GM12873 (cell line): Measurements from ENCODE around the gene SYTL1.

Experiments used
- TF ChIP-seq, protein P1 (sequence below): IDR thresholded peaks from 2 replicates; pipeline ENCODE4 v1.5.1; 2012; ENCODE audit warnings: low read depth, mild to moderate bottlenecking, moderate library complexity, low read length, control low read depth; ENCODE audit not compliant: insufficient read depth; ENCODE audit errors: missing control alignments

The SYTL1 gene

DNA sequence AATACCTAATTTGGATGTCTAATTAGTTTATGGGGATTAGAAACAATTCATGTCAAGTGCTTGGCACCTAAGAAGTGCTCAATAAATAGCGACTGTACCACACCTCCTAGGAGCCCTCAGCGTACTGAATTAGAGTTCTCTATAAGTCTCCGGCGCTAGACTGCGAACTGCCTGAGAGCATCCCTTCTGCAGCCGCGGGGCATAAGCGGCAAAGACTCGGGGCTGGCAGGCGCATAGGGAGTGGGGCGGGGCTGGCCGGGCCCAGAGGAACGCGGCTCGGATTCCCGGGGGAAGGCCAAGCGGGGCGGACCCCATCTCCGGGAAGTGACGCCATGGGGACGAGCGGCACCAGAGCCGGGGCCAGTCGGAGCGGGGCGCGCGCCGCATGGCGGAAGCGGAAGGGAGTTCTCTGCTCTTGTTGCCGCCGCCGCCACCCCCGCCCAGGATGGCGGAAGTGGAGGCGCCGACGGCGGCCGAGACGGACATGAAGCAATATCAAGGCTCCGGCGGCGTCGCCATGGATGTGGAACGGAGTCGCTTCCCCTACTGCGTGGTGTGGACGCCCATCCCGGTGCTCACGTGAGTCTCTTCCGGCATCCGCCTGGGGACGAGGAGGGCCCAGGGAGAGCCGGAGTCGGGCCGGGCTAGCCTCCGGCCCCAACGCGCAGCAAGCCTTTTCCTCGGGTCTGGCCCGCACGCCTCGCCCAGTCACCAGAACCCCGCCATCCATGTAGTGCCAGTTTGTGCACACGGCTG lies 19.8 kb upstream of the SYTL1 start, which contains the start of gene TMEM222:
TMEM222 (plus strand) TSS at position 351 of the 756 bp plus-strand sequence; CDS start at position 386, 35 bp downstream.
- TF ChIP-seq, protein P1, sequence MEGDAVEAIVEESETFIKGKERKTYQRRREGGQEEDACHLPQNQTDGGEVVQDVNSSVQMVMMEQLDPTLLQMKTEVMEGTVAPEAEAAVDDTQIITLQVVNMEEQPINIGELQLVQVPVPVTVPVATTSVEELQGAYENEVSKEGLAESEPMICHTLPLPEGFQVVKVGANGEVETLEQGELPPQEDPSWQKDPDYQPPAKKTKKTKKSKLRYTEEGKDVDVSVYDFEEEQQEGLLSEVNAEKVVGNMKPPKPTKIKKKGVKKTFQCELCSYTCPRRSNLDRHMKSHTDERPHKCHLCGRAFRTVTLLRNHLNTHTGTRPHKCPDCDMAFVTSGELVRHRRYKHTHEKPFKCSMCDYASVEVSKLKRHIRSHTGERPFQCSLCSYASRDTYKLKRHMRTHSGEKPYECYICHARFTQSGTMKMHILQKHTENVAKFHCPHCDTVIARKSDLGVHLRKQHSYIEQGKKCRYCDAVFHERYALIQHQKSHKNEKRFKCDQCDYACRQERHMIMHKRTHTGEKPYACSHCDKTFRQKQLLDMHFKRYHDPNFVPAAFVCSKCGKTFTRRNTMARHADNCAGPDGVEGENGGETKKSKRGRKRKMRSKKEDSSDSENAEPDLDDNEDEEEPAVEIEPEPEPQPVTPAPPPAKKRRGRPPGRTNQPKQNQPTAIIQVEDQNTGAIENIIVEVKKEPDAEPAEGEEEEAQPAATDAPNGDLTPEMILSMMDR, result no peak

DNA sequence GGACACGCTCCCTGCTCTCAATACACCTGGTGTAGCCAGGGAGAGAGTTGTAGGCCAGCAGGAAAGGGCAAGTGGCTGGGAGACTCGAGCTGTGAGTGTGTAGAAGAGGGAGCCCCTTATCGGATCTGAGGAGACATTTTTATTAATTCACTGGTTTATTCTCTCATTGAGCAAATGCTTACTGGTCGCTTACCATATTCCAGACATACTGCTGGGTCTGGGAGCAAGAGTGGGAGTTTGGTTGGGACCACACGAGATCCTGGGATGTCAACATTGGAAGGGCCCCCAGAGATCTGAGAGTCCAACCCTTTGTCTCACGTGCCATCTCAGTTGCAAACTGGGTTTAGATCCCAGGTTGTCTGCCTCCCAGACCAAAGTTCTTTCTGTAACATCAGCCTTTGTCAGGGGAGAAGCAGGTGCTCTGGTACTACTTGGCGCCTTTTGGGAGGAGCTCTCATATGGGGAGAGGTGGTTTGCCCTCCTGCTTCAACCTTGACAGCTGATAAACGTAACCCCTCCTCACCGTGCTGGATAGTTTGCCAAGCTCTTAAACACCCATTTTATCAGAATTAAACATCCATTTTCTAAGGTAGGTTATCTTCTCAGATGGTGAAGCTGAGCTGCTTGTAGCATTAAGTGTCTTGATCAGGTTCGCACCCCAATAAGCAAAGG lies 19.1 kb upstream of the SYTL1 start:
- TF ChIP-seq, protein P1, result no peak

DNA sequence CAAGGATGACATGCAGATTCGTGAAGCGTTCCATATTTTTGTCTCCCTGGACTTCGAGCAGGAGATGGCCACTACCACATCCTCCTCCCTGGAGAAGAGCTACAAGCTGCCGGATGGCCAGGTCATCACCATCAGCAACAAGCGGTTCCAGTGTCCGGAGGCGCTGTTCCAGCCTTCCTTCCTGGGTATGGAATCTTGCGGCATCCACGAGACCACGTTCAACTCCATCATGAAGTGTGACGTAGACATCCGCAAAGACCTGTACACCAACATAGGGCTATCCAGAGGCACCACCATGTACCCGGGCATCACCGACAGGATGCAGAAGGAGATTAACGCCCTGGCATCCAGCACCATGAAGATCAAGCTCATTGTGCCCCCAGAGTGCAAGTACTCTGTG lies 16.5 kb upstream of the SYTL1 start:
- TF ChIP-seq, protein P1, result no peak

DNA sequence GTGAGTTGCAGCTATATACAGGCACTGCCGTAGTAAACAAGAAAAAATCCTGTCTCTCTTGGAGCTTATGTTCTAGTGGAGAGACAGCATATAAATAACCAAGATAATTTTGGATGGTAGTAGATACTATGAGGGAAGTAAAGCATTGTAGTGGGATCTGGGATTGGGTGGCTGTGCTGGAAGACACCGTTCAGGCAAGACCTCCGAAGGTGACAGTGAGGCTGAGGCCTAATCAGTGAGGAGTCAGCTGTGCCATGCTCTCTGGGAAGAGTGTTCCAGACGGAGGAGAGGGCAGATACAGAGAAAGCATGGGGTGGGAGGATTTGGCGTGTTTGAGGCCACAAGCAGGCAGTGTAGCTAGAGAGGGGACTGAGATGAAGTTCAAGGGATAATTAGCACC lies 13.9 kb upstream of the SYTL1 start:
- TF ChIP-seq, protein P1, result no peak

DNA sequence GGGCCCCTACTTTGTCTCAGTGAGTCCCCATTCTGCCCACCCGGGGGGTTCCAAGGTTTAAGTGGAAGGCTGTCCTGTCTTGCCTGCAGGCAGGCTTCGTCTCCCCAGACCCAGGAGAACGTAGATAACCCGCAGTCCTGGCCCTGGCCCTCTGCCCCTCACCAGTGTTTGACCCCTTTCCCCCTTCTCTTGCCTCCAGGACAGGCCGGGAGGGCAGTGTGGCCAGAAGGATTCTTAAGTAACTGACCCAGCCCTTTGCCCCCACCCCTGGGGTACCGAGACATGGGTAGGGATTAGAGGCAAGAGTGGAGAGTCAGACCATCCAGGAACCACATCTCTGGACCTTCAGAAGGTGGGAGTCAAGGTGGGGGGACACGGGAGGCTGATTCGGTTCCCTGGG lies 11.0 kb upstream of the SYTL1 start:
- TF ChIP-seq, protein P1, result no peak

DNA sequence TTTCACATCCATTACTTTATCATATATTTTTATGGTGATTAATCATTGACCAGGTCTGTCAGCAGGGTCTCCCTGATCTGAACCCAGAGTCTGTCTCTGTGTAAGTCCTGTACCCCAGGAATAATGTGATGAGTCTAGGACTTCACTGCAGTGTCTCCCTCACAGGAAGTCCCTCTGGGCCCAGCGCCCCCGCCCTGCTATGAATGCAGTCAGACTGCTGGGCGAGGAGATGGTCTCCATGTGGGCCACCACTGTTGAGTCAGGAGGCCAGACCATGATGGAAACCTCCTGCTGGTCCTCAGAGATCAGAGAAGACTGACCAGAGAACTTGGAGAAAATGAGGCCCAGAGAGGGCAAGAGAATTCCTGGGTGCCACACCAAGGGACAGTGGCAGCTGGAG lies 10.4 kb upstream of the SYTL1 start:
- TF ChIP-seq, protein P1, result no peak

DNA sequence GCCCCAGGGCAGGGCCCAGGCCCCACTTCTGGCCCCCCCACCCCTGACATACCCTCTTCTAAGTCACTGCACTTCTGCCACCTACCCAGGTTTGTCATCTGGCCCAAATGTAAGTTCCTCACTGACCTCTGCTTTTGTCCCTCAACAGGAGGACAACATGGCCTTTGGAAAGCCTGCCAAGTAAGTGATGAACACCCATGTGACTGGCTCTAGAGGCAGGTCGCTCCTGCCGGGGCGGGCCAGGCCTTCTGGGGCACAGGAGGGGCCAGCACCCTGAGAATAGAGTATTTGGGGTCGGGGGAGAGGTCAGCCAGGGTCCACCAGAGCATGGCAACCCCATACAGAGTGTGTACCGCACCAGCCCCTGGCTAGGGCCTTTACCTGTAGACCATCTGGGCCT lies 9.9 kb upstream of the SYTL1 start:
- TF ChIP-seq, protein P1, result no peak
